ENCODE results near the gene TTC12. TPM values are rescaled to one million over a fixed set of nuclear protein-coding genes. Genes with fewer than 3 reads are reported as not detected.
A peak's percentile ranks its signal among the peaks of the same experiment; 100 is the strongest.

The TTC12 gene
- total and polyA plus RNA-seq, 2 donors (not counting 1 experiment from before 2014, with no cell fraction given) = 9.9 to 11.9 TPM

- no peaks in the 10 kb centered on the region for H3K4me1 ChIP-seq (ENCODE audit: control insufficient read depth, extremely low read depth, insufficient read depth, low read length)
- no peaks in the 10 kb centered on the region for H3K27me3 ChIP-seq (ENCODE audit: control insufficient read depth, insufficient read depth, low read length)
- TF ChIP-seq EZH2 (IDR thresholded peaks at IDR 0.05; ENCODE audit: low read length, missing control alignments) (no peak), CTCF (conservative IDR thresholded peaks at IDR 0.05 in 1 of 2, IDR thresholded peaks at IDR 0.05 in 1 of 2; ENCODE audit: low read depth in 1 of 2, low read length in 2 of 2) (no peak)
- no peak for DNase-seq (ENCODE audit: low read depth in 2 of 2)
- no peak overlapping the region for H3K27ac ChIP-seq (ENCODE audit: insufficient read depth, low read length)
- no peaks in the 10 kb centered on the region for H3K9me3 ChIP-seq (ENCODE audit: control insufficient read depth, insufficient read depth, low read depth, low read length)
- H3K79me2 ChIP-seq (ENCODE audit: control insufficient read depth, insufficient read depth, low read length) = no peaks in the 10 kb centered on the region
- no peak overlapping the region for H3K4me3 ChIP-seq (replicated peaks in 1 of 4; ENCODE audit: control extremely low read depth in 1 of 4, insufficient read depth in 1 of 4, low read depth in 3 of 4, low read length in 4 of 4)
- no peak overlapping the region for H2AFZ ChIP-seq (ENCODE audit: low read length)
- no peak overlapping the region for H3K4me2 ChIP-seq (ENCODE audit: extremely low read depth, insufficient read depth, low read length)
- H4K20me1 ChIP-seq (ENCODE audit: control insufficient read depth, extremely low read depth, insufficient read depth, low read length) = no peaks in the 10 kb centered on the region
- no peak overlapping the region for H3K9ac ChIP-seq (ENCODE audit: insufficient read depth, low read length)
- H3K36me3 ChIP-seq (ENCODE audit: control insufficient read depth, insufficient read depth, low read length) = no peaks in the 10 kb centered on the region
These were observed 782 bp upstream of the TTC12 start for GRCh38 chr11:113313601-113314000.

- H3K27ac ChIP-seq (ENCODE audit: insufficient read depth, low read length) = peak overlapping the region; percentile 83
- no peak for DNase-seq (ENCODE audit: low read depth in 2 of 2)
- H3K27me3 ChIP-seq (ENCODE audit: control insufficient read depth, insufficient read depth, low read length) = no peaks in the 10 kb centered on the region
- peak overlapping the region; percentile 65 for H3K4me2 ChIP-seq (ENCODE audit: extremely low read depth, insufficient read depth, low read length)
- no peaks in the 10 kb centered on the region for H3K36me3 ChIP-seq (ENCODE audit: control insufficient read depth, insufficient read depth, low read length)
- no peak for TF ChIP-seq EZH2 (IDR thresholded peaks at IDR 0.05; ENCODE audit: low read length, missing control alignments)
- no peak for TF ChIP-seq CTCF (conservative IDR thresholded peaks at IDR 0.05 in 1 of 2, IDR thresholded peaks at IDR 0.05 in 1 of 2; ENCODE audit: low read depth in 1 of 2, low read length in 2 of 2)
- peak overlapping the region; percentile 34 to 79 (median 59) for H3K4me3 ChIP-seq (replicated peaks in 1 of 4; ENCODE audit: control extremely low read depth in 1 of 4, insufficient read depth in 1 of 4, low read depth in 3 of 4, low read length in 4 of 4)
- no peak overlapping the region for H3K9ac ChIP-seq (ENCODE audit: insufficient read depth, low read length)
- H3K4me1 ChIP-seq (ENCODE audit: control insufficient read depth, extremely low read depth, insufficient read depth, low read length) = no peaks in the 10 kb centered on the region
- no peaks in the 10 kb centered on the region for H3K79me2 ChIP-seq (ENCODE audit: control insufficient read depth, insufficient read depth, low read length)
- peak overlapping the region; percentile 87 for H2AFZ ChIP-seq (ENCODE audit: low read length)
- H4K20me1 ChIP-seq (ENCODE audit: control insufficient read depth, extremely low read depth, insufficient read depth, low read length) = no peaks in the 10 kb centered on the region
- no peaks in the 10 kb centered on the region for H3K9me3 ChIP-seq (ENCODE audit: control insufficient read depth, insufficient read depth, low read depth, low read length)
These were observed 356 bp upstream of the TTC12 start for GRCh38 chr11:113314065-113314388.

GRCh38 chr11:113315811-113316210 is 1.4 kb downstream of the TTC12 start:
- no peak for DNase-seq (ENCODE audit: low read depth in 2 of 2)
- no peak overlapping the region for H3K9ac ChIP-seq (ENCODE audit: insufficient read depth, low read length)
- no peak overlapping the region for H3K4me2 ChIP-seq (ENCODE audit: extremely low read depth, insufficient read depth, low read length)
- H2AFZ ChIP-seq (ENCODE audit: low read length) = no peak overlapping the region
- H3K79me2 ChIP-seq (ENCODE audit: control insufficient read depth, insufficient read depth, low read length) = no peaks in the 10 kb centered on the region
- H3K4me3 ChIP-seq (replicated peaks in 1 of 4; ENCODE audit: control extremely low read depth in 1 of 4, insufficient read depth in 1 of 4, low read depth in 3 of 4, low read length in 4 of 4) = no peak overlapping the region
- TF ChIP-seq EZH2 (IDR thresholded peaks at IDR 0.05; ENCODE audit: low read length, missing control alignments) (no peak), CTCF (conservative IDR thresholded peaks at IDR 0.05 in 1 of 2, IDR thresholded peaks at IDR 0.05 in 1 of 2; ENCODE audit: low read depth in 1 of 2, low read length in 2 of 2) (no peak)
- H3K4me1 ChIP-seq (ENCODE audit: control insufficient read depth, extremely low read depth, insufficient read depth, low read length) = no peaks in the 10 kb centered on the region
- H3K36me3 ChIP-seq (ENCODE audit: control insufficient read depth, insufficient read depth, low read length) = no peaks in the 10 kb centered on the region
- H3K27me3 ChIP-seq (ENCODE audit: control insufficient read depth, insufficient read depth, low read length) = no peaks in the 10 kb centered on the region
- no peaks in the 10 kb centered on the region for H4K20me1 ChIP-seq (ENCODE audit: control insufficient read depth, extremely low read depth, insufficient read depth, low read length)
- H3K27ac ChIP-seq (ENCODE audit: insufficient read depth, low read length) = no peak overlapping the region
- no peaks in the 10 kb centered on the region for H3K9me3 ChIP-seq (ENCODE audit: control insufficient read depth, insufficient read depth, low read depth, low read length)
